CD4-positive, alpha-beta memory T cell (primary cell): Measurements from ENCODE around the gene OTUB1. TPM values are rescaled to one million over a fixed set of nuclear protein-coding genes. Genes with fewer than 3 reads are reported as not detected.

Experiments used
- CTCF ChIA-PET: fragments of 350-600 bp; sonication (Branson Sonifier 250); formaldehyde crosslinking; loops from one replicate; lab custom pipeline; 2021; ENCODE audit warnings: inconsistent platforms; ENCODE audit not compliant: partially characterized antibody; lab: Charles Lee
- POLR2A ChIA-PET: fragments of 350-600 bp; sonication (Branson Sonifier 250); formaldehyde crosslinking; loops from one replicate; lab custom pipeline; 2021; ENCODE audit not compliant: partially characterized antibody; lab: Charles Lee
- DNase-seq, 5 donors: peaks; one replicate each; pipeline versions ENCODE4 v3.0.0 to v3.0.0-alpha.2; 2020 to 2022; ENCODE audit warnings: mixed read lengths in 1 of 5
- H3K27ac ChIP-seq: one replicate; pipeline ENCODE4 v1.7.0; 2013; ENCODE audit warnings: low read depth, low read length
- H3K27me3 ChIP-seq: 2 replicates; pipeline ENCODE4 v1.7.0; 2013; ENCODE audit warnings: mild to moderate bottlenecking, low read length, moderate library complexity; ENCODE audit not compliant: insufficient read depth
- H3K36me3 ChIP-seq: 2 replicates; pipeline ENCODE4 v1.7.0; 2013; ENCODE audit warnings: mild to moderate bottlenecking, low read length, moderate library complexity; ENCODE audit not compliant: insufficient read depth
- H3K4me1 ChIP-seq: 2 replicates; pipeline ENCODE4 v1.7.0; 2013; ENCODE audit warnings: mild to moderate bottlenecking, low read length, moderate library complexity; ENCODE audit not compliant: insufficient read depth
- H3K4me3 ChIP-seq, 2 donors: one replicate each; pipeline ENCODE4 v1.7.0; 2013; ENCODE audit warnings: low read length in 2 of 2, mild to moderate bottlenecking in 1 of 2
- H3K9me3 ChIP-seq, 2 donors: one replicate each; pipeline ENCODE4 v1.7.0; 2013; ENCODE audit warnings: low read length in 2 of 2, control low read depth in 1 of 2; ENCODE audit not compliant: control insufficient read depth in 1 of 2
- H3K27ac Mint-ChIP-seq, 7 donors: one replicate each; pipeline ENCODE4 v1.8.0; 2020 to 2021; ENCODE audit warnings: mixed read lengths in 7 of 7, mild to moderate bottlenecking in 6 of 7, inconsistent platforms in 3 of 7, moderate library complexity in 3 of 7
- H3K27me3 Mint-ChIP-seq, 2 donors: one replicate each; pipeline ENCODE4 v1.8.0; 2020 to 2021; ENCODE audit warnings: mixed read lengths in 2 of 2
- H3K36me3 Mint-ChIP-seq, 2 donors: one replicate each; pipeline ENCODE4 v1.8.0; 2020 to 2021; ENCODE audit warnings: mixed read lengths in 2 of 2, inconsistent platforms in 1 of 2, mild to moderate bottlenecking in 1 of 2
- H3K4me1 Mint-ChIP-seq, 4 donors: one replicate each; pipeline ENCODE4 v1.8.0; 2020 to 2021; ENCODE audit warnings: mixed read lengths in 4 of 4, mild to moderate bottlenecking in 1 of 4
- H3K4me3 Mint-ChIP-seq, 8 donors: one replicate each; pipeline ENCODE4 v1.8.0; 2020 to 2021; ENCODE audit warnings: mixed read lengths in 8 of 8, mild to moderate bottlenecking in 7 of 8, moderate library complexity in 6 of 8, inconsistent platforms in 3 of 8
- H3K9me3 Mint-ChIP-seq, 8 donors: one replicate each; pipeline ENCODE4 v1.8.0; 2020 to 2021; ENCODE audit warnings: mixed read lengths in 8 of 8, mild to moderate bottlenecking in 5 of 8, inconsistent platforms in 3 of 8, moderate library complexity in 1 of 8
- intact Hi-C: fragments of 100-400 bp; cut with micrococcal nuclease; formaldehyde crosslinking; loops from one replicate; pipeline ENCODE4 v1.15.1; 2023
- polyA plus RNA-seq, 2 donors: library from polyadenylated mRNA; unstranded; fragments of 300-500 nt; fragmentation: Illumina TruSeq; gene quantifications; one replicate each; pipeline ENCODE4 v1.2.3, GENCODE V29; 2021
- total RNA-seq, 2 experiments: library from RNA; stranded (reverse); gene quantifications; one replicate each; pipeline ENCODE4 v1.2.3, GENCODE V29; 2021

The OTUB1 gene
- total and polyA plus RNA-seq, 4 experiments from 2014 or later: 72.9 to 171 (median 102) TPM

- H3K27ac ChIP-seq: no peak overlapping the region
- H3K27me3 ChIP-seq: no peaks in the 10 kb centered on the region
- Mint-ChIP-seq H3K4me3 (peak overlapping the region in 1 of 8 donors; percentile 22), H3K27ac (peak overlapping the region in 1 of 7 donors; percentile 40), H3K9me3 (peaks cover 0 to 2% (median 0%) of the 10 kb centered on the region in 8 donors), H3K27me3 (no peaks in the 10 kb centered on the region), H3K36me3 (peaks cover 26 to 67% of the 10 kb centered on the region in 2 donors), H3K4me1 (peaks cover 7 to 15% (median 13%) of the 10 kb centered on the region in 4 donors)
- CTCF ChIA-PET: no interaction called here
- POLR2A ChIA-PET: no interaction called here
- no peak for DNase-seq
- intact Hi-C loops: no loop called here
- H3K9me3 ChIP-seq: no peaks in the 10 kb centered on the region
- H3K4me1 ChIP-seq: peaks cover 5% of the 10 kb centered on the region
- H3K36me3 ChIP-seq: peaks cover 34% of the 10 kb centered on the region
- no peak overlapping the region for H3K4me3 ChIP-seq
Measured at GRCh38 chr11:63993100-63993499, 6.9 kb downstream of the OTUB1 start.

- H3K9me3 ChIP-seq: no peaks in the 10 kb centered on the region
- H3K27ac ChIP-seq: no peak overlapping the region
- H3K27me3 Mint-ChIP-seq: no peaks in the 10 kb centered on the region
- peaks cover 3 to 14% (median 9%) of the 10 kb centered on the region in 4 donors for H3K4me1 Mint-ChIP-seq
- peaks cover 29 to 63% of the 10 kb centered on the region in 2 donors for H3K36me3 Mint-ChIP-seq
- H3K9me3 Mint-ChIP-seq: peaks cover 0 to 3% (median 0%) of the 10 kb centered on the region in 8 donors
- ChIA-PET CTCF (interaction anchor here (0.9 kb wide), 1 partner anchor 155 kb away, joined by 3 read pairs; no protein-coding TSS in a partner anchor), POLR2A (no interaction called here)
- H3K36me3 ChIP-seq: peaks cover 28% of the 10 kb centered on the region
- no peak for DNase-seq
- H3K4me1 ChIP-seq: no peaks in the 10 kb centered on the region
- H3K27me3 ChIP-seq: no peaks in the 10 kb centered on the region
- intact Hi-C loops: no loop called here
- H3K27ac Mint-ChIP-seq: peak overlapping the region in 2 of 7 donors; percentile 41 to 53
- H3K4me3 ChIP-seq: no peak overlapping the region
- no peak overlapping the region for H3K4me3 Mint-ChIP-seq
Measured at GRCh38 chr11:63993993-63994392, 7.8 kb downstream of the OTUB1 start.

GRCh38 chr11:63996512-63996911, 10.3 kb downstream of the OTUB1 start:
- H3K9me3 Mint-ChIP-seq: peaks cover 0 to 5% (median 0%) of the 10 kb centered on the region in 8 donors
- Histone ChIP-seq H3K9me3 (no peaks in the 10 kb centered on the region), H3K4me1 (peaks cover 8% of the 10 kb centered on the region), H3K27ac (no peak overlapping the region), H3K4me3 (no peak overlapping the region), H3K27me3 (no peaks in the 10 kb centered on the region), H3K36me3 (peaks cover 19% of the 10 kb centered on the region)
- H3K4me1 Mint-ChIP-seq: peaks cover 3 to 13% (median 10%) of the 10 kb centered on the region in 4 donors
- intact Hi-C loops: no loop called here
- ChIA-PET CTCF (interaction anchor here (1.2 kb wide), 1 partner anchor 153 kb away, joined by 3 read pairs; no protein-coding TSS in a partner anchor), POLR2A (no interaction called here)
- peaks cover 19 to 45% of the 10 kb centered on the region in 2 donors for H3K36me3 Mint-ChIP-seq
- H3K27ac Mint-ChIP-seq: no peak overlapping the region
- H3K27me3 Mint-ChIP-seq: no peaks in the 10 kb centered on the region
- no peak for DNase-seq
- H3K4me3 Mint-ChIP-seq: no peak overlapping the region

GRCh38 chr11:63997104-63997700, 11.0 kb downstream of the OTUB1 start:
- H3K36me3 ChIP-seq: peaks cover 18% of the 10 kb centered on the region
- peak overlapping the region in 1 of 7 donors; percentile 69 for H3K27ac Mint-ChIP-seq
- intact Hi-C loops: no loop called here
- ChIA-PET POLR2A (no interaction called here), CTCF (no interaction called here)
- no peak for DNase-seq
- H3K36me3 Mint-ChIP-seq: peaks cover 16 to 43% of the 10 kb centered on the region in 2 donors
- H3K27me3 Mint-ChIP-seq: no peaks in the 10 kb centered on the region
- no peaks in the 10 kb centered on the region for H3K9me3 ChIP-seq
- no peak overlapping the region for H3K27ac ChIP-seq
- peaks cover 0 to 5% (median 0%) of the 10 kb centered on the region in 8 donors for H3K9me3 Mint-ChIP-seq
- H3K4me1 ChIP-seq: peaks cover 8% of the 10 kb centered on the region
- H3K27me3 ChIP-seq: no peaks in the 10 kb centered on the region
- no peak overlapping the region for H3K4me3 ChIP-seq
- peaks cover 3 to 13% (median 8%) of the 10 kb centered on the region in 4 donors for H3K4me1 Mint-ChIP-seq
- H3K4me3 Mint-ChIP-seq: no peak overlapping the region

- no peak overlapping the region for H3K27ac ChIP-seq
- H3K4me1 Mint-ChIP-seq: peaks cover 2 to 12% (median 7%) of the 10 kb centered on the region in 4 donors
- peaks cover 18% of the 10 kb centered on the region for H3K36me3 ChIP-seq
- peak overlapping the region in 1 of 7 donors; percentile 46 for H3K27ac Mint-ChIP-seq
- no peak for DNase-seq
- no peaks in the 10 kb centered on the region for H3K27me3 Mint-ChIP-seq
- peaks cover 15 to 42% of the 10 kb centered on the region in 2 donors for H3K36me3 Mint-ChIP-seq
- peak overlapping the region in 3 of 8 donors; percentile 36 to 59 (median 38) for H3K4me3 Mint-ChIP-seq
- peaks cover 0 to 5% (median 0%) of the 10 kb centered on the region in 8 donors for H3K9me3 Mint-ChIP-seq
- peaks cover 8% of the 10 kb centered on the region for H3K4me1 ChIP-seq
- H3K9me3 ChIP-seq: no peaks in the 10 kb centered on the region
- intact Hi-C loops: no loop called here
- CTCF ChIA-PET: interaction anchor here (1.2 to 1.3 kb wide), 2 partner anchors 150 to 152 kb away, joined by 3 to 4 read pairs; no protein-coding TSS in a partner anchor
- POLR2A ChIA-PET: no interaction called here
- no peaks in the 10 kb centered on the region for H3K27me3 ChIP-seq
- H3K4me3 ChIP-seq: no peak overlapping the region
Measured at GRCh38 chr11:63997801-63998337, 11.6 kb downstream of the OTUB1 start.

- intact Hi-C loops: no loop called here
- peaks cover 0 to 6% (median 4%) of the 10 kb centered on the region in 4 donors for H3K4me1 Mint-ChIP-seq
- ChIA-PET POLR2A (interaction anchor here (1.2 to 2.4 kb wide), 2 partner anchors 11 to 24 kb away, joined by 3 to 9 read pairs; partner anchors contain the start of gene COX8A), CTCF (interaction anchor here (1.1 to 4.6 kb wide), 7 partner anchors 11 to 161 kb away, joined by 3 to 114 read pairs (median 5); partner anchors contain the start of genes MARK2 and OTUB1)
- peaks cover 0 to 5% (median 0%) of the 10 kb centered on the region in 8 donors for H3K9me3 Mint-ChIP-seq
- Histone ChIP-seq H3K4me3 (no peak overlapping the region), H3K9me3 (no peaks in the 10 kb centered on the region), H3K4me1 (peaks cover 8% of the 10 kb centered on the region), H3K36me3 (peaks cover 18% of the 10 kb centered on the region), H3K27ac (no peak overlapping the region), H3K27me3 (no peaks in the 10 kb centered on the region)
- H3K27me3 Mint-ChIP-seq: no peaks in the 10 kb centered on the region
- peaks cover 11 to 38% of the 10 kb centered on the region in 2 donors for H3K36me3 Mint-ChIP-seq
- H3K4me3 Mint-ChIP-seq: peak overlapping the region in 4 of 8 donors; percentile 21 to 32 (median 22)
- peak in 2 of 5 donors; percentile 14 to 24 for DNase-seq
- no peak overlapping the region for H3K27ac Mint-ChIP-seq
Measured at GRCh38 chr11:63998558-63999348, 12.5 kb downstream of the OTUB1 start.
